EL (cell line): ENCODE measurements around the gene CLEC2L.
A peak's percentile ranks its signal among the peaks of the same experiment; 100 is the strongest.

ENCODE experiments used
- DNase-seq: peaks from one replicate; pipeline ENCODE4 v3.0.0-alpha.2; 2016

CLEC2L gene

DNA sequence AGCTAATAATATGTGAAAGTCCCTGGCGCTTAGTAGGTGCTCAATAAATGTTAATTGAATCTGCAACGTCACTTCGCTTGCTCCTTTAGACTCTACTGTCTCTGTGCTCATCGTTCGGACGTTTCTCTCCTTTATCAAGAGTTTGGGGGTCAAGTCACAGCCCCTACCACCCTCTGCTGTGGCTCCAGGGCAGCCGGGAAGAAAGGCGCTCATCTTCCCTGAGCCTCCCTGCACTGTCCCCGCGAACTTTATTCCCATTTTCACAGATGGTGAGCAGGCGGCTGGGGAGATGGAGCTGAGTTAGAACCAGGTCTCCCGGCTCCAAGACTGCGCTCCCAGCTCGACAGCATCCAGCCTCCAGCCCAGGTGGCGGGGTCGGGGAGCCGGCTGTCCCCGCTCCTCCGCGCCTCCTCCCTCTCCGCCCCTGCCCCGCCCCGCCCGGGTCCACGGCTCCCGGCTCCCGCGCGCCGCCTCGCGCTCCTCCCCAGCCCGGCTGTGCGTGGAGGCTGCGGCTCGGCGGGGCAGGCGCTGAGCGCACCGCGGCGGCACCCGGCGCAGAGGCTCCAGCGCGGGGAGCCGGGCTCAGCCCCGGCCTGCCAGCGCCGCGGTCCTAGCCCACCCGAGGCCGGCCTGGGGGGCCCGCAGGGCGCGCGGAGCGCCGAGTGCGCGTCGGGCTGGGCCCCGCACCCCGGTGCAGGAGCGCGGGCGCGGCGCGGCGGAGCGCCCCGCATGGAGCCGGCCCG is at the start of gene CLEC2L:
CLEC2L (plus strand) TSS at position 487 of the 743 bp plus-strand sequence; CDS start at position 730, 243 bp downstream.
- peak; percentile 8 for DNase-seq

DNA sequence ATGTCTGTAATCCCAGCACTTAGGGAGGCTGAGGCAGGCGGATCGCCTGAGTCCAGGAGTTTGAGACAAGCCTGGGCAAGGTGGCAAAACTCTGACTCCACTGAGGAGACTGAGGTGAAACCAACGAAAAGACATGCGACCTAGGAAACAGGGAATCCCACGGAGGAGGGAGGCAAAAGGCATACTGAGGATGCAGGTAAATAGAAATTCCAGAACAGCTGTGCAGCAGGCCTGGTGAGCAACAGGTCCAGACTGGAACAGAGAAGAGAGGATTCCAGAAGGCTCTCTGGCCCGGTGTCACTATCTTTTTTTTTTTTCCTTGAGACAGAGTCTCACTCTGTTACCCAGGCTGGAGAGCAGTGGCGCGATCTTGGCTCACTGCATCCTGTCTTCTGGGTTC is 47.3 kb upstream of the CLEC2L start:
- DNase-seq: no peak

- DNase-seq: no peak
Observed at GRCh38 chr7:139476891-139477290, 46.6 kb upstream of the CLEC2L start.

DNA sequence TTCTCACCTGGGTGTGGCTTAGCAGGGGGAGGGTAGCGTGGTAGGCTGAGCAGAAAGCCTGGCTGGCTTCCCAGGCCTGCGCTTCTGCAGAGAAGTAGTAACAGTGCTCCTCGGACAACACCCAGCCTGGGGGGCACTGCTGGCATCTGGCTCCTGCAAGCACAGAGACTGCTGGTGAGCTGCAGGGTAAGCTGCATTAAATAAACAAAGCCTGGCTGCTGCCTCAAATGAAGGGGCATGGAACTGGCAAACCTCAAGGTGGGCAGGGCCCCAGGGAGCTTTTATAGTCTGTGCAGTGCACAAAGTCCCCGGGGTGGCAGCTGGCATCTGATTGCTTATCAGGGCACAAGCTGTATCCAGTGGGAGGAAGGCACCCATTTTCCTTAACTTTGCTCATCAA is 43.9 kb upstream of the CLEC2L start:
- no peak for DNase-seq

GRCh38 chr7:139481364-139481763 is 42.1 kb upstream of the CLEC2L start:
- no peak for DNase-seq

- no peak for DNase-seq
Observed at GRCh38 chr7:139482122-139482521, 41.4 kb upstream of the CLEC2L start.

GRCh38 chr7:139482662-139483466 is 40.6 kb upstream of the CLEC2L start:
- peak; percentile 24 for DNase-seq

GRCh38 chr7:139487366-139488080 is 36.0 kb upstream of the CLEC2L start:
- no peak for DNase-seq

DNA sequence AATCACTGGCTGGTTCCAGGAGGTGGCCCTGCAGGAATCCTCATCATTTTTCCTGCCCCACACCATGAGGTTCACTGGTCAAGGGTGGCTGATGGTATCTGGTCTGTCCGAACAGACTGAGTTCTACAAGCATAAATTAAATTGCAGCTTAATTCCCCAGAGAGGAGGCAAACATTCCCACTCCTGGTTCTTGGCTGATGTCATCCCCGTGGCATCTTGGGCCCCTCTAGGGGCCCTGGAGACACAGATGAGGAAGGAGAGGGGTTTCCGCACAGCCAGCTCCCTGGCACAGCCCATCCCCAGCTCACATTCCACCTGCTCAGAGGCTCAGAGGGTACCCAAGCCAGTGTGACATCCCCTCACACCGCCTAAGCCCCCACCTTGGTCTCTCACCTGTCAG is 34.7 kb upstream of the CLEC2L start:
- peak; percentile 25 for DNase-seq

DNA sequence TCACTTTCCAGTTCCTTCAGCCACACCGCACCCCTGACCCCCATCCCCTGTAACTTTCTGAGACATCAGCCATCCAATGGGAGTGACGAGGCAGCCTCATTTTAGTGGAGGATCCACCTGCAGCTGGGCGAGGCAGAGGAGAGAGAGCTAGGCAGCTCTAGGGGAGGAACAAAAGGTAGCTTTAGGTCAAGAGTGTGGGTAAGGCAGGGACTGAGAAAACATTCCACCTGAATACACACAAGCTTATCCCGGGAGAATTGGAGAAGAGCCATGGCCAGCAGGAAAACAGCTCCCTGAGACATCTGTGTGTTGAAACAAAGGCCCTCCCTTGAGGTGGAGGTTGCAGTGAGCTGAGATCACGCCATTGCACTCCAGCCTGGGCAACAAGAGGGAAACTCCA is 33.4 kb upstream of the CLEC2L start:
- no peak for DNase-seq

GRCh38 chr7:139492293-139492692 is 31.2 kb upstream of the CLEC2L start:
- DNase-seq: no peak

DNA sequence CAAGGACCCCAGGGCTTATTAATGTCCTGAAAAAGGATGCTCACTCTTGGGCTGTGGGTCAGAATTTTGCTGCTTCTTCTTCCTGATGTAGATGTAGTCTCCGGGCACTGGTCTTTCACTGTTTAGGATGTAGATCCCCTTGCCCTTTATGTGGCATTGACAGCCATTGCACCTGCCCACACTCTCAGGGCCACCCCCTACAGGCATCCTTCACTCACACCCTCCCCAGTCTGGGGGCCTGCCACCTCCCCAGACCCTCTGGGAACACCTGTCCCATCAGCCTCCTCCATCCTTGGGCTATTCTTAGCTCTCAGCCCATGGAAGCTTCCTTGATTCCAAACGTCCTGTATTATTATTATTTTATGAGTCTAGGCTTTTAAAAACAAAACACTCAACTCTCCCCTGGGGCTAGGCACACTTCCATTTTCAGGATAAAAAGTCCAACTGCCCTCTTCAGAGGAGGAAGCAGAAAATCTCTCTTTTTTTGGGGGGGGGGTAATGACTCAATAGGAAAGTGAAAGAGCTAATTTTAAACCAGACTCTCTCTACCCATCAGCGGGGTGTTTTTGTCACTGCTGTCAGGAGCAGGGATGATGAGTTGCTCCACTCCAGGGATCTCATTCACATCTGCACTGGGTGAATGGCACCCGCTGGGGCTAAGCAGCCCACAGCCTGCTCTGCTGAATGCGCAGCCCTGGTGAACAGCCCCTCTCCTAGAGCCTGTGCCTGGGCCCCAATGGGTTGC is 28.5 kb upstream of the CLEC2L start:
- DNase-seq: peak; percentile 6

- no peak for DNase-seq
Observed at GRCh38 chr7:139495580-139496125, 27.8 kb upstream of the CLEC2L start.

DNA sequence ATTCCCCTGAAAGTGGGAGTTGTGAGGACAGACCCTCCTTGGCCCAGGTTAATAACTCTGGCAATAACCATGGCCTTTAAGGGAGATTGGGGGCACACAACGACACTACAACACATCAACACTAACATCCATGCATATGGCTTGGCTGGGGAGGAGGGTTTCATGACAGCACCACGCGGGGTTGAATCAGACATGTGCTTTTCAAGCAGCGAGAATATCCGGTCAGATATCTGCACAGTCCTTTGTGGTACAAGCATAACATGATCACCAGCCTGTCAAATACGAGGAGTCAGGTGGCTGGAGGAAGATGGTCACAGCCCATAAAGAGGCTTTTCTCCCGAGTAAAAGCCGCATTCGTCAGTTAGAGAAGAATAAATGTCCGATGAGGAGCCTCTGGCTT is 27.0 kb upstream of the CLEC2L start:
- no peak for DNase-seq

- DNase-seq: no peak
Observed at GRCh38 chr7:139500770-139501138, 22.7 kb upstream of the CLEC2L start.

DNA sequence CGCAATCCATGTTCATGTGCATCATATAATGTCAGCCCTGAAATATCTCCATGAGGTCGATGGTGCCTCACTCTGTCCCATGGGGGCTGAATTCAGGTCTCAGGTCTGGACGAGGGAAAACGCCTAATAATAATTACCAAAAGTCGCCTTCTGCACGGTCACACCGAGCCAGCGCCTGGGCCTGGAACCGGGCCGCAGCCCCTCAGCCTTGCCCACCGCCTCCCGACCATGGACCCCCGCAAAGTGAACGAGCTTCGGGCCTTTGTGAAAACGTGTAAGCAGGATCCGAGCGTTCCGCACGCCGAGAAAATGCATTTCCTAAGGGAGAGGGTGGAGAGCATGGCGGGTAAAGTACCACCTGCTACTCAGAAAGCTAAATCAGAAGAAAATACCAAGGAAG is 21.3 kb upstream of the CLEC2L start:
- DNase-seq: no peak

DNA sequence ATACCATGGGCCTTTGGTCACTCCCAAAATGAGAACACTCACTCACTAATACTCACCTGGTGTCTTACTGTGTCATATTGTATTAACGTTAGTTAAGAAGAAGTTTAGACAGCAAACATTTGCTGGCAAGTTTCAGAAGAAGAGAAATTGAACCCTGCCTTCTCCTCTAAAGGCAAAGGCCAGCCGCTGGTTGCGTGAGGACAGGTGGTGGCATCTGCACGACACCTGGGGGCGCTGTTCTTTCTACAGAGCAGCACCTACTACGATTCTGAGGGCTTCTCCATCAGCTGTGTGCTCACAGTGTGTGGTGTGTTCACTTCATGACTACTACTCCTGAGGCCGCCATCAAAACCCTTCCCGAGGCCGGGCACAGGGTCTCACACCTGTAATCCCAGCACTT is 17.9 kb upstream of the CLEC2L start:
- DNase-seq: no peak

DNA sequence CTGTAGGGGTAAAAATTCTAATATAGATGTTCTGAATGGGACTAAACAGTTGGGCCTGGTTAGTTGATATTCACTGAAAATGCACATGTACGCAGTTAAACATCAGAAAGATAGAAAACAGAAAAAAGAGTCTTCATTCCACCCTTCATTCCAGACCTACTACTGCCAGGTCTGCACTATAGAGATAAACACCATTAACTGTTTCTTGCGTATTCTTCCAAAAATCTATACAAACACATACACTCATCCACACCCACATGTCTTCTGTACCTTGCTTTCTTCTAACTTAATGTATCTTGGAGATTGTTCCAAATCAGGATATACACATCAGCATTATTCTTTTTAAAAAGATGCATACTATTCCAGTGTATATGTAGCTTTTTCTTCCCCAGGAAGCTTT is 13.9 kb upstream of the CLEC2L start:
- DNase-seq: no peak

DNA sequence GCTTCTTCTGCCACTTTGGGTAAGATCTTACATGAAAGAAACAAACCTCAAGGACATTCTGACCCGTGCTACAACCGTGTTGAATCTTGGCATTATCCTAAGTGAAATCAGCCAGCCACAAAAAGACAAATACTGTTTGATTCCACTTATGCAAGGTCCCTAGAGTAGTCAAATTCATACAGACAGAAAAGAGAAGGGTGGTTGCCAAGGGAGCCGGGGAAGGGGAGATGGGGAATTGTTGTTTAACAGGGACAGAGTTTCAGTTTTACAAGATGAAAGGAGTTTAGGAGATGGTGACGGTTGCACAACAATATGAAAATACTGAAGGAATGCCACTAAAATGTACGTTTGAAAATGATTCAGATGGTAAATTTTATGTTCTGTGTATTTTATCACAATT is 12.2 kb upstream of the CLEC2L start:
- DNase-seq: no peak

GRCh38 chr7:139515266-139515665 is 8.2 kb upstream of the CLEC2L start:
- no peak for DNase-seq

DNA sequence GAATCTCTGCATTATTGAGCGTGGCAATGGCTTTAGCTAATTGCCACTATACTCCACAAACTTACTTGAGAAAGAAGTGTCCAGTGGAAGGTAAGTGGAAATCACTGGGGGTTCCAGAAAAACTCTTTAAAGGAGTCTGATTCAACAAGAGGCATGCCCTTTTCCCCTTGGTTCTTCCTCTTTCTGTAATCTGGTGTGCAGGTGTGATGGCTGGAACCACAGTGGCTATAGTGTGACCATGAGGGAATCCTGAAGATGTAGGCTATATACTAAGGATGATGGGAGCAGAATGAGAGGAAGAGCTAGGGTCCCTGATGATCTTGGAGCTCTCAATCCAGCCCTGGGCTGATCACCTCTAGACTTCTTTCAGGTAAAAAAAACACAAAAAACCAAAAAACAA is 2.0 kb upstream of the CLEC2L start:
- no peak for DNase-seq

DNA sequence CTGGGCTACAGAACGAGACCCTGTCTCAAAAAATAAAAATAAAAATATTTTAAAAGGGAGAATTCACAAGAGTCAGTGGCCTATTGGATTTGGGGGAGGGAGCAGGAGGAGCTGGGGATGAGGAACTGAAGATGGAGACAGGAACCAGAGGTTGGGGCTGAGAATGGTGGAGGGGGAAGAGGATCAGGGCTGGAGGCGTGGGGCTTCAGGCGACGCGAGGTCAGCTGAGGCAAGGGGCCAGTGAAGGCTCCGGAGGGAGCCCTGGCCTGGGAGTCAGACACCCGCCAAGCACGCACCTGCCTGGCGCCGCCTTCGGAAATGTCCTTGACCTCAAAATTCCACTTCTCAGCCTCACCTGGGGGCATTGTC is 671 bp upstream of the CLEC2L start:
- DNase-seq: no peak
